Psoas muscle (tissue), 8 donors: ENCODE measurements around the gene ZFHX3. TPM values are rescaled to one million over a fixed set of nuclear protein-coding genes. Genes with fewer than 3 reads are reported as not detected.
A peak's percentile ranks its signal among the peaks of the same experiment; 100 is the strongest.

ENCODE experiments used
- ATAC-seq, 4 donors: fragments of 200-7000 bp; cut with Tn5 transposase; one replicate each; pipeline ENCODE4 v1.9.1; 2020; ENCODE audit warnings: moderate library complexity in 3 of 4, mild to moderate bottlenecking in 2 of 4
- DNase-seq, 2 donors: peaks; one replicate each; pipeline ENCODE4 v3.0.0-alpha.2; 2020
- H3K27ac ChIP-seq: fragments of 200-600 bp; one replicate; pipeline ENCODE4 v1.8.0; 2022
- H3K27me3 ChIP-seq, 3 donors: fragments of 200-600 bp in 1 of 3; one replicate each; pipeline versions ENCODE4 v1.6.1 to v1.8.0; 2013 to 2022; ENCODE audit warnings: low read length in 2 of 3, mild to moderate bottlenecking in 2 of 3, moderate library complexity in 1 of 3; ENCODE audit not compliant: insufficient read depth in 3 of 3
- H3K36me3 ChIP-seq, 2 donors: fragments of 200-600 bp in 1 of 2; one replicate each; pipeline versions ENCODE4 v1.6.1 to v1.8.0; 2013 to 2022; ENCODE audit warnings: low read depth in 1 of 2, mild to moderate bottlenecking in 1 of 2, moderate library complexity in 1 of 2; ENCODE audit not compliant: insufficient read depth in 1 of 2
- H3K4me1 ChIP-seq: fragments of 200-600 bp; one replicate; pipeline ENCODE4 v1.8.0; 2022
- H3K4me3 ChIP-seq: fragments of 200-600 bp; one replicate; pipeline ENCODE4 v1.8.0; 2022; ENCODE audit warnings: mild to moderate bottlenecking
- H3K9me3 ChIP-seq: fragments of 200-600 bp; one replicate; pipeline ENCODE4 v1.8.0; 2022
- WGBS, 3 donors: extraction: QIAGEN DNeasy Blood & Tissue Kit; methylation state at CpG; one replicate each; pipeline versions ENCODE4 v1.1.6 to v1.1.7; 2013; 5-methylcytosine and 5-hydroxymethylcytosine counted together
- intact Hi-C, 2 donors: fragments of 100-400 bp; cut with DNase I; formaldehyde crosslinking; loops; one replicate each; pipeline versions ENCODE4 v1.11.0 to v1.14.2; 2022
- polyA plus RNA-seq, 3 donors: library from polyadenylated mRNA; stranded (reverse); fragments of 200-250 nt; gene quantifications; one replicate each; pipeline ENCODE4 v1.2.3, GENCODE V29; 2013
- total RNA-seq, 4 donors: library from RNA; stranded (reverse); fragmentation: NEBNext Ultra II Directional in 2 of 4; extraction: Animal tissue kit (Norgen Biotek cat#: 25700) in 2 of 4; gene quantifications; one replicate each; pipeline versions ENCODE4 v1.2.1 to v1.2.4, GENCODE V29; 2021 to 2023
- TF ChIP-seq, protein P1 (sequence below): fragments of 200-600 bp; IDR thresholded peaks from one replicate; pipeline ENCODE4 v1.8.0; 2022; ENCODE audit warnings: antibody characterized with exemption
- donor health status: healthy with polysubstance abuse.
- donor health status: DM: no; HTN: no; CAD: no; lungs with moderate emphysema.
- donor health status: Bipolar disorder and iron deficiency.
- donor health status: healthy.
- donor health status: DM: yes; HTN: yes; CAD: no.
- donor health status: DM: no; HTN: no; CAD: no.
- donor health status: DM: no; HTN: no; CAD: no.
- donor health status: DM: yes; HTN: yes; CAD: no.

ZFHX3 gene
- total and polyA plus RNA-seq, 7 donors, result 3.3 to 36.9 (median 11.5) TPM

DNA sequence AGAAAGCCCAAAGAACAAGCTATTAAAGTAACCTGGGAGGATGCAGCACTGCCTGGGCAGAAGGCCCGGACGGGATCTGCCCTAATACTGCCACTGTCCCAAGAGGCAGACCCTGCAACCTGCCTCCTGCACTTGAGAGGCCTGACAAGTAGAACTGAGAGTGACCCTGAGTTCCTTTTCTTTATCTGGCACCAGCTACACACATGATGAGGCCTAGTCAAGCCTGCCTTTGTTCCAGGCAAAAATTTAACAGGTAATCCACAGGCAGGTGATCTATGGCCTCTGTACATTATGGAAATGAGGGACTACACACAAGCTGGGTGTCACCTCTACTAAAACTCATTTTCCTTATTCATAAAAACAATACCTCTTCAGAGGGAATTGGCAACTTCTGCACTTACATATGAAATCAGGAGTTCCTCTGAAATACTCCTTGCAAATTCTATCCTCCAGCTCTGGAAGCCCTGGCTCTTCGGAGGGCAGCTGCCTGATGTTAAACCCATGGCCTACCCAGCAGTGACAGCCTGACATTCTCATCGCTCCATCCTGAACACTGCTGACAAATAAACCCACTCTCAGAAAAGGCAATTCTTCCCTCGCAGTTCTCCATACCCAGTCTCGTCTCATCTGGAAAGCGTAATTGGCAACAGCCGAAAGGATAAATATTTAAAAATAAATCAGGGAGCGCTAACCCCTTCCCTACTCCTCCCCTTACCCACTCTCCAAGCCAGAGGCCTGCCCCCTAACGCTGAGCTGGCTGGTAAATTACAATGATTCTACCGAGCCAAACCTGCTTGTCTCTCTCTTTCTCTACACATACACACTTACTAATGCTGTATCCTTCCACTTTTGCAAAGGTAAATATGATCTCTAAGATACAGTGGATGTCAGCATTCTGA is 2.5 kb upstream of the ZFHX3 start:
- intact Hi-C loops, result no loop called here
- TF ChIP-seq, protein P1, sequence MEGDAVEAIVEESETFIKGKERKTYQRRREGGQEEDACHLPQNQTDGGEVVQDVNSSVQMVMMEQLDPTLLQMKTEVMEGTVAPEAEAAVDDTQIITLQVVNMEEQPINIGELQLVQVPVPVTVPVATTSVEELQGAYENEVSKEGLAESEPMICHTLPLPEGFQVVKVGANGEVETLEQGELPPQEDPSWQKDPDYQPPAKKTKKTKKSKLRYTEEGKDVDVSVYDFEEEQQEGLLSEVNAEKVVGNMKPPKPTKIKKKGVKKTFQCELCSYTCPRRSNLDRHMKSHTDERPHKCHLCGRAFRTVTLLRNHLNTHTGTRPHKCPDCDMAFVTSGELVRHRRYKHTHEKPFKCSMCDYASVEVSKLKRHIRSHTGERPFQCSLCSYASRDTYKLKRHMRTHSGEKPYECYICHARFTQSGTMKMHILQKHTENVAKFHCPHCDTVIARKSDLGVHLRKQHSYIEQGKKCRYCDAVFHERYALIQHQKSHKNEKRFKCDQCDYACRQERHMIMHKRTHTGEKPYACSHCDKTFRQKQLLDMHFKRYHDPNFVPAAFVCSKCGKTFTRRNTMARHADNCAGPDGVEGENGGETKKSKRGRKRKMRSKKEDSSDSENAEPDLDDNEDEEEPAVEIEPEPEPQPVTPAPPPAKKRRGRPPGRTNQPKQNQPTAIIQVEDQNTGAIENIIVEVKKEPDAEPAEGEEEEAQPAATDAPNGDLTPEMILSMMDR, result no peak
- H3K36me3 ChIP-seq, result no peaks in the 10 kb centered on the region
- peak overlapping the region; percentile 98 for H3K27ac ChIP-seq
- ATAC-seq (no peak), DNase-seq (no peak)
- peaks cover 70% of the 10 kb centered on the region for H3K4me1 ChIP-seq
- peak overlapping the region; percentile 88 for H3K4me3 ChIP-seq
- no peaks in the 10 kb centered on the region for H3K9me3 ChIP-seq
- WGBS, 3 donors, result 22 to 47% (median 30%) methylated on average over 11 of the region's 11 CpGs
- no peaks in the 10 kb centered on the region for H3K27me3 ChIP-seq

- intact Hi-C loops, result loop anchor here (5.0 to 10.0 kb wide), 3 partner anchors 62 to 217 kb away; no protein-coding TSS in a partner anchor
- DNase-seq, result peak in 1 of 2 donors; percentile 69
- Histone ChIP-seq H3K27ac (peak overlapping the region; percentile 98), H3K4me3 (peak overlapping the region; percentile 84), H3K9me3 (no peaks in the 10 kb centered on the region), H3K36me3 (no peaks in the 10 kb centered on the region), H3K4me1 (peaks cover 72% of the 10 kb centered on the region), H3K27me3 (no peaks in the 10 kb centered on the region)
- peak in 1 of 4 donors; percentile 16 for ATAC-seq
- WGBS, 3 donors, result 18 to 53% (median 34%) methylated on average over 4 of the region's 4 CpGs
- TF ChIP-seq, protein P1, result no peak
Observed at GRCh38 chr16:73049511-73049910, 1.6 kb upstream of the ZFHX3 start.

DNA sequence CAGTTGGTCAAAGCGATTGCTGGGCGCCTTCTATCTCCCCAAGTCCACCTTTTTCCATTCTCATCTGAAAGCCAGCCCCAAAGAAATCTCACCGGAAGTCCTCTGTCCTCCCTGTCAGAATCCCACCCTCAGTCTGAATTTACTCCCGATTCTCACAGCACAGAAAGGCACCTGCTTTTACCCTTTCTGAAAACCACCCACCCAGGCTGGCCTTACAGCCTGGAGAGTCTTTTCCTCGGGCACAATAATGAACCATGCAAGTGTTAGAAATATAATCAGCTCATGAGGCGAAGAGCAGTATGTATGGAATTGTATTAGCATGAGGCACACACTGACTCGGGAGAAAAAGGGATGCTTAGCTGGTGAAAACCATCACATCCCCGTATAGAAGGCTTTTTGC is 1.2 kb upstream of the ZFHX3 start:
- Histone ChIP-seq H3K36me3 (no peaks in the 10 kb centered on the region), H3K4me3 (peak overlapping the region; percentile 84), H3K27ac (peak overlapping the region; percentile 98), H3K4me1 (peaks cover 72% of the 10 kb centered on the region), H3K9me3 (no peaks in the 10 kb centered on the region), H3K27me3 (no peaks in the 10 kb centered on the region)
- intact Hi-C loops, result loop anchor here (5.0 to 10.0 kb wide), 3 partner anchors 62 to 217 kb away; no protein-coding TSS in a partner anchor
- no peak for DNase-seq
- WGBS, 3 donors, result 50 to 73% (median 57%) methylated on average over 8 of the region's 8 CpGs
- TF ChIP-seq, protein P1, result no peak
- no peak for ATAC-seq

GRCh38 chr16:73048292-73049080 is 558 bp upstream of the ZFHX3 start:
- Histone ChIP-seq H3K27ac (peak overlapping the region; percentile 98), H3K4me1 (peaks cover 71% of the 10 kb centered on the region), H3K4me3 (peak overlapping the region; percentile 84), H3K9me3 (no peaks in the 10 kb centered on the region), H3K27me3 (no peaks in the 10 kb centered on the region), H3K36me3 (no peaks in the 10 kb centered on the region)
- intact Hi-C loops, result loop anchor here (1.0 to 10.0 kb wide), 4 partner anchors 58 to 216 kb away; no protein-coding TSS in a partner anchor
- 4 to 9% (median 5%) methylated on average over 36 to 57 of the region's 57 CpGs for WGBS, 3 donors
- peak; percentile 80 to 86 for DNase-seq
- ATAC-seq, result peak; percentile 18 to 65 (median 24)
- TF ChIP-seq, protein P1, result no peak
